ENCODE results near the gene RPS3A.

The RPS3A gene

GRCh38 chr4:151143811-151144210 is 44.4 kb downstream of the RPS3A start:
- DNase-seq (ENCODE audit: insufficient read length, low spot score) (no peak), FAIRE-seq (no peak)

DNA sequence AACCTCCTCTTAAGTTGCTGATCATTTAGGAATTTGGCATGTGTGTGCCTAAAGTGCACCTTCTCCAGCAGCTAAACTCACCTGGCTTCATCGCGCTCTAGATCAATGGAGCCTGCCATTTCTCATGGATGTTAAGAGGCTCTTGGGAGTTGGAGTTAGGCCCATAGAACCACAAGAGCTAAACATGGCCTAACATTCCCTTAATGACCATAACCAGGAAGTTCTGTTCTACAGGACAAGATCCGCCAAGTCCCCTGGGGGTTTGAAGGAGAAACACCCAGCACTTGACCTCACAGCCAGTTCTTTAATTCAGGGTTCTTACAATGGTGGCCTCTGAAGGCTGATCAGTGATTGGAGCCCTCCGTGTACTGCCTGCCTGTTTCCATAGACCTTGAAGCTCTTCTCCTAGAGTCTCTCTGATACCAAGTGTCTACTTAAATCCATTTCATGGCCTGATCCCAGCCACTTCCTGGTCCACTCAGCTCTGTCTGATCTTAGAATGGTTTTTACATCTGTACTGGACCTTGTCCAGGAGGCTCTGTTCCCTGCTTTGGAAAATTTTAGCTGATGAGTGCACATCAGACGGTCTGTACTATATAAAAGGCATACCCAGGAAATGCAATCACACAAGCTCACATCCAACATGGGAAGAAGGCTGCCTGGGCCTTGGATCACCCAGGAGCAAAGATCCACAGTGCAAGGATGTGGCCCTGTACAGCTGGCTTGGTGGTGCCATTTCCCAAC is 45.1 kb downstream of the RPS3A start:
- DNase-seq (ENCODE audit: insufficient read length, low spot score): no peak
- FAIRE-seq: no peak

More at GRCh38 chr4:151143811-151144210, 44.4 kb downstream of the RPS3A start:
- no peak for TF ChIP-seq POLR2A (IDR thresholded peaks at IDR 0.05; ENCODE audit: low read depth, low read length)

DNA sequence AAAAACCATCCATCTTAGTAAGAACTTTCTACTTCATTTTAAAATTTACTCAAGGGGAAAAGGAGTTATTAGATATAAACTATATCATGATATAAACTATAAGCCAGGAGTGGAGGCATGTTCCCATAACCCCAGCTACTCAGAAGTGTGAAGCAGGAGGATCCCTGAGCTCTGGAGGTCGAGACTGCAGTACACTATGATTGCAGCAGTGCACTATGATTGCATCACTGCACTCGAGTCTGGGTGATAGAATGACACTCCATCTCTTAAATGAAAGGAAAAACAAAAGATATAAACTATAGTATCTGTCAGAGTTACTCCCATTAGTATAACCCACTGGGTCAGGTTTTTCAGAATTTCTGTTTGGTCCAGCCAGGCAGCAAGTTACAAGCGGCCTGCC is 47.6 kb downstream of the RPS3A start:
- no peak for TF ChIP-seq POLR2A (IDR thresholded peaks at IDR 0.05; ENCODE audit: low read depth, low read length)
- no peak for FAIRE-seq
- DNase-seq (ENCODE audit: insufficient read length, low spot score): no peak

More for the DNA sequence above, 45.1 kb downstream of the RPS3A start:
- TF ChIP-seq POLR2A (IDR thresholded peaks at IDR 0.05; ENCODE audit: low read depth, low read length): no peak

GRCh38 chr4:151148261-151148660 is 48.8 kb downstream of the RPS3A start:
- TF ChIP-seq POLR2A (IDR thresholded peaks at IDR 0.05; ENCODE audit: low read depth, low read length): no peak
- FAIRE-seq (no peak), DNase-seq (ENCODE audit: insufficient read length, low spot score) (no peak)

- no peak for TF ChIP-seq POLR2A (IDR thresholded peaks at IDR 0.05; ENCODE audit: low read depth, low read length)
- FAIRE-seq: no peak
These were observed 51.6 kb downstream of the RPS3A start for GRCh38 chr4:151150821-151151580.

GRCh38 chr4:151152028-151152427 is 52.6 kb downstream of the RPS3A start:
- TF ChIP-seq POLR2A (IDR thresholded peaks at IDR 0.05; ENCODE audit: low read depth, low read length): no peak
- FAIRE-seq: no peak

More at GRCh38 chr4:151150821-151151580, 51.6 kb downstream of the RPS3A start:
- no peak for DNase-seq (ENCODE audit: insufficient read length, low spot score)

GRCh38 chr4:151153585-151153984 is 54.2 kb downstream of the RPS3A start:
- no peak for FAIRE-seq
- no peak for TF ChIP-seq POLR2A (IDR thresholded peaks at IDR 0.05; ENCODE audit: low read depth, low read length)
- no peak for DNase-seq (ENCODE audit: insufficient read length, low spot score)

More at GRCh38 chr4:151152028-151152427, 52.6 kb downstream of the RPS3A start:
- DNase-seq (ENCODE audit: insufficient read length, low spot score): no peak

All from H54 (cell line).